AG09319 (cell line): ENCODE data around the gene CDC37.

Source experiments
- DNase-seq: peaks from one replicate; pipeline ENCODE4 v3.0.0-alpha.2; 2010; ENCODE audit warnings: low read depth; ENCODE audit errors: extremely low read depth
- CTCF ChIP-seq: IDR thresholded peaks from 2 replicates; pipeline ENCODE4 v1.5.1; 2011; ENCODE audit warnings: low read depth, mild to moderate bottlenecking, inconsistent platforms, low read length, moderate library complexity

Gene CDC37

GRCh38 chr19:10424011-10424637, 20.8 kb upstream of the CDC37 start:
- no peak for DNase-seq
- peak; percentile 88 for TF ChIP-seq CTCF

GRCh38 chr19:10422846-10423245, 19.5 kb upstream of the CDC37 start:
- DNase-seq = no peak

GRCh38 chr19:10422046-10422461, 18.7 kb upstream of the CDC37 start:
- no peak for DNase-seq
- TF ChIP-seq CTCF = no peak

More at GRCh38 chr19:10422846-10423245, 19.5 kb upstream of the CDC37 start:
- TF ChIP-seq CTCF = no peak

- DNase-seq = no peak
- TF ChIP-seq CTCF = no peak
Measured at GRCh38 chr19:10421240-10422045, 18.1 kb upstream of the CDC37 start.

- TF ChIP-seq CTCF = peak; percentile 29
- DNase-seq = no peak
Measured at GRCh38 chr19:10420444-10421239, 17.3 kb upstream of the CDC37 start, which contains the start of gene PDE4A. PDE4A (plus strand) TSS chr19:10420538; CDS start chr19:10420765, 227 bp downstream.

- DNase-seq = no peak
- no peak for TF ChIP-seq CTCF
Measured at GRCh38 chr19:10419646-10420443, 16.5 kb upstream of the CDC37 start.
